Neural progenitor cell (in vitro differentiated cells): ENCODE data around the gene SLC15A1. TPM values are rescaled to one million over a fixed set of nuclear protein-coding genes. Genes with fewer than 3 reads are reported as not detected.

Source experiments
- DNase-seq: peaks from one replicate; pipeline ENCODE4 v3.0.0-alpha.2; 2016; ENCODE audit warnings: low spot score
- H2AFZ ChIP-seq: fragments of 200-600 bp; sonication (generic); replicated peaks from 2 replicates; pipeline ENCODE4 v1.6.1; 2016; ENCODE audit warnings: antibody characterized with exemption
- H3F3A ChIP-seq: fragments of 200-600 bp; sonication (generic); 2 replicates; pipeline ENCODE4 v1.6.1; 2016; ENCODE audit warnings: antibody characterized with exemption, low read depth
- H3K27ac ChIP-seq: fragments of 200-600 bp; sonication (generic); 2 replicates; pipeline ENCODE4 v1.5.1; 2016; ENCODE audit warnings: mild to moderate bottlenecking
- H3K27me3 ChIP-seq: fragments of 200-600 bp; sonication (generic); 2 replicates; pipeline ENCODE4 v1.6.1; 2016; ENCODE audit warnings: mild to moderate bottlenecking, moderate library complexity
- H3K36me3 ChIP-seq: fragments of 200-600 bp; sonication (generic); 2 replicates; pipeline ENCODE4 v1.5.1; 2016
- H3K4me1 ChIP-seq: fragments of 200-600 bp; sonication (generic); 2 replicates; pipeline ENCODE4 v1.6.1; 2016; ENCODE audit warnings: mixed run types
- H3K4me2 ChIP-seq: fragments of 200-600 bp; sonication (generic); 2 replicates; pipeline ENCODE4 v1.6.1; 2016
- H3K4me3 ChIP-seq: fragments of 200-600 bp; sonication (generic); 2 replicates; pipeline ENCODE4 v1.5.1; 2016
- H3K79me2 ChIP-seq: fragments of 200-600 bp; sonication (generic); 2 replicates; pipeline ENCODE4 v1.6.1; 2016; ENCODE audit warnings: low read depth
- H3K9ac ChIP-seq: fragments of 200-600 bp; sonication (generic); 2 replicates; pipeline ENCODE4 v1.6.1; 2016
- H3K9me3 ChIP-seq: fragments of 200-600 bp; sonication (generic); 2 replicates; pipeline ENCODE4 v1.5.1; 2016; ENCODE audit warnings: low read depth
- H4K20me1 ChIP-seq: fragments of 200-600 bp; sonication (generic); 2 replicates; pipeline ENCODE4 v1.6.1; 2016; ENCODE audit warnings: low read depth
- H3K27ac Mint-ChIP-seq: 3 replicates; pipeline ENCODE4 v1.8.0; 2021; ENCODE audit warnings: mixed read lengths
- H3K27me3 Mint-ChIP-seq: 2 replicates; pipeline ENCODE4 v1.8.0; 2022; ENCODE audit warnings: low read depth, mild to moderate bottlenecking, inconsistent platforms, moderate library complexity, mixed read lengths; ENCODE audit not compliant: insufficient read depth
- H3K36me3 Mint-ChIP-seq: 3 replicates; pipeline ENCODE4 v1.8.0; 2021; ENCODE audit warnings: mixed read lengths
- H3K4me1 Mint-ChIP-seq: 3 replicates; pipeline ENCODE4 v1.8.0; 2021; ENCODE audit warnings: mixed read lengths
- H3K4me3 Mint-ChIP-seq: 3 replicates; pipeline ENCODE4 v1.8.0; 2021; ENCODE audit warnings: mild to moderate bottlenecking, moderate library complexity, mixed read lengths
- H3K9me3 Mint-ChIP-seq: 3 replicates; pipeline ENCODE4 v1.8.0; 2020; ENCODE audit warnings: mixed read lengths
- CTCF ChIP-seq: fragments of 200-600 bp; sonication (generic); IDR thresholded peaks from 2 replicates; pipeline ENCODE4 v1.5.1; 2017; ENCODE audit warnings: antibody characterized with exemption, mild to moderate bottlenecking
- EZH2 ChIP-seq: fragments of 200-600 bp; sonication (generic); IDR thresholded peaks from 2 replicates; pipeline ENCODE4 v1.6.1; 2017; ENCODE audit warnings: antibody characterized with exemption, mild to moderate bottlenecking, moderate library complexity
- EZH2phosphoT487 ChIP-seq: fragments of 200-600 bp; sonication (generic); IDR thresholded peaks from 2 replicates; pipeline ENCODE4 v1.6.1; 2017; ENCODE audit warnings: antibody characterized with exemption
- total RNA-seq: library from RNA; depleted of rRNA; stranded (reverse); fragments of >200 nt; gene quantifications from 2 replicates; pipeline ENCODE4 v1.2.3, GENCODE V29; 2015; ENCODE audit warnings: low replicate concordance

Gene SLC15A1, protein sequence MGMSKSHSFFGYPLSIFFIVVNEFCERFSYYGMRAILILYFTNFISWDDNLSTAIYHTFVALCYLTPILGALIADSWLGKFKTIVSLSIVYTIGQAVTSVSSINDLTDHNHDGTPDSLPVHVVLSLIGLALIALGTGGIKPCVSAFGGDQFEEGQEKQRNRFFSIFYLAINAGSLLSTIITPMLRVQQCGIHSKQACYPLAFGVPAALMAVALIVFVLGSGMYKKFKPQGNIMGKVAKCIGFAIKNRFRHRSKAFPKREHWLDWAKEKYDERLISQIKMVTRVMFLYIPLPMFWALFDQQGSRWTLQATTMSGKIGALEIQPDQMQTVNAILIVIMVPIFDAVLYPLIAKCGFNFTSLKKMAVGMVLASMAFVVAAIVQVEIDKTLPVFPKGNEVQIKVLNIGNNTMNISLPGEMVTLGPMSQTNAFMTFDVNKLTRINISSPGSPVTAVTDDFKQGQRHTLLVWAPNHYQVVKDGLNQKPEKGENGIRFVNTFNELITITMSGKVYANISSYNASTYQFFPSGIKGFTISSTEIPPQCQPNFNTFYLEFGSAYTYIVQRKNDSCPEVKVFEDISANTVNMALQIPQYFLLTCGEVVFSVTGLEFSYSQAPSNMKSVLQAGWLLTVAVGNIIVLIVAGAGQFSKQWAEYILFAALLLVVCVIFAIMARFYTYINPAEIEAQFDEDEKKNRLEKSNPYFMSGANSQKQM
- total RNA-seq: not detected in 2 replicates

DNA sequence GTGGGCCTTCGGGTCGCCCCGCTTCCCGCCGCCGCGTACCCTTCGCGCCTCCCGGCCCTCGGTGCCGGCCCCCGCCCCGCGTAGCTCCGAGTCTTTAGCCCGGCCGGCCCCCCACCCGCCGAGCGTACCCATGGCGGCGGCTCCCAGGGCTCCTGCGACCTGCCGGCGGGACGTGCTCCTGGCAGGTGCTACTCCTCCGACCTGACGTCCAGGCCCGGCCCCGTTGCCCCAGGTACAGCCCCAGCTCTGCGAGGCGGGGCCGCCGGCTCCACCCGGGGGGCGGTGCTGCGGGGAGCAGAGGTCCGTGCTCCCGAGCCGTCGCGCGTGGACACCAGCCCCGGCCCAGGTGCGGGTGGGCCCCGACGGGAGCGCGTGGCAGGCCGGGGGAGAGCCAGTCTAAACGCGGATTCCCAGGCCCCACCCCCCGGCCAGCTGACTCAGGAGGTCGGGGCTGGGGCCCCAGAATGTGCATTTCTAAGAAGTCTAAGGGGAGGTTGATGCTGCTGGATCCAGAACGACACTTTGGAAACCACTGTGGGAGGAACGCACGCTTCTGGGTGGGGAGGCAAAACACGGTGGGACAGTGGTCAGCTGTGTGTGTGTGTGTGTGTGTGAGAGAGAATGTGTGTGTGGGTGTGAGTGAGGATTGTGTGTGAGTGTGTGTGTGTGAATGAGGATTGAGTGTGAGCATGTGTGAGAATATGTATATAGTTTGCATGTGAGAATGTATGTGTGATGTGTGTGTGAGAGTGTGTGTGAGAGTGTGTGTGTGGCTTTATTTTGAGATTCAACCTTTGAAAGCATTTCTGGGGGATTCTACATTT lies at the start of gene SLC15A1:
Gene SLC15A1 (minus strand): TSS at position 206 of the 824 bp plus-strand sequence. CDS start 74 bp downstream, at position 132.
- peaks cover 13% of the 10 kb centered on the region for H3K4me1 ChIP-seq
- H4K20me1 ChIP-seq: no peaks in the 10 kb centered on the region
- H3K36me3 Mint-ChIP-seq: peaks cover 4% of the 10 kb centered on the region
- no peak within 1 kb of the TSS for H3K9ac ChIP-seq
- peaks cover 10% of the 10 kb centered on the region for H3K4me1 Mint-ChIP-seq
- H3K27ac ChIP-seq: no peak within 1 kb of the TSS
- H3K27me3 ChIP-seq: peaks cover 51% of the 10 kb centered on the region
- H3K4me3 Mint-ChIP-seq: peak within 1 kb of the TSS; percentile 79
- peaks cover 25% of the 10 kb centered on the region for H3K9me3 Mint-ChIP-seq
- peak within 1 kb of the TSS; percentile 95 for H3K4me2 ChIP-seq
- H3K36me3 ChIP-seq: no peaks in the 10 kb centered on the region
- H3K9me3 ChIP-seq: no peaks in the 10 kb centered on the region
- peak within 1 kb of the TSS; percentile 57 for H3K4me3 ChIP-seq
- H2AFZ ChIP-seq: peak within 1 kb of the TSS; percentile 89
- H3K79me2 ChIP-seq: no peaks in the 10 kb centered on the region
- TF ChIP-seq CTCF (no peak), EZH2 (peak; percentile 89), EZH2phosphoT487 (peak; percentile 83)
- peak; percentile 25 for DNase-seq
- H3K27me3 Mint-ChIP-seq: peaks cover 34% of the 10 kb centered on the region
- H3F3A ChIP-seq: peaks cover 12% of the 10 kb centered on the region
- peak within 1 kb of the TSS; percentile 23 for H3K27ac Mint-ChIP-seq

DNA sequence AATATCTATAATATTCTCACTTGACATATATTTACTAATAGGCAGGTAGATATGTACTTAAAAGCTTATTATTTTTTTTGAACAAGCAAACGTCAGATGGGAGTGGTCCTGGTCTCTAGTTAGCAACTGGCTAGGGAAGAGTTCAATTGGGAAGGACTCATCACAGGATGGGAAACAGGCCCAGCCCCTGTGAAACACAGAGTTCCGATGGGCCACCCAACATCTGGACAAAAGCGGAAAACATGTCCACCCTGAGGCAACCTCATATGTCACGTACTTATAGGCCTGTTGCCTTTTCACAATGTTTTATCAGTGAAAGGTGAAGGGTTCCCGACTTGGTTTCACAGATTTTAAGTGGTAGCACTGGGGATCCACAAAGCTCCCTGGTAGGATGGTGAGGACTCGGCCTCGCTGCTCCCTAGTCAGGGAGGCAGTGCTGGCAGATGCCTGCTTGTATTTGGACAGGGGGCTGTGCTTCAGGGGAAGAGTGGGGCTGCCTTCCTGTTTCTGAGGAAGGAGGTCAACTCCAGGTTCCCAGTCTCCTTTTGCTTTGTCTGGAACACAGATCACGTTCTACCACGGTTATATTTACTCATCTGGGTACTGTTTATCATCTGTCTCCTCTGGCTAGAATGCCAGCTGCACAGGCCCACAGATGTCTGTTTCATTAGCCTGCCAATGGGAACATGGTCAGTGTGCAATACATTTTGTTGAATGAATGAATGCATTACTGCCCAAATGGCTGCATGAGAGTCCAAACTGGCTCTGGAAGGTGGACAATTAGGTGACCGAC lies 49.4 kb upstream of the SLC15A1 start:
- Mint-ChIP-seq H3K4me1 (peaks cover 12% of the 10 kb centered on the region), H3K27me3 (no peaks in the 10 kb centered on the region), H3K4me3 (no peak overlapping the region), H3K27ac (no peak overlapping the region), H3K9me3 (no peaks in the 10 kb centered on the region), H3K36me3 (no peaks in the 10 kb centered on the region)
- no peaks in the 10 kb centered on the region for H3K79me2 ChIP-seq
- H3K9ac ChIP-seq: no peak overlapping the region
- H3K4me1 ChIP-seq: no peaks in the 10 kb centered on the region
- H3K4me2 ChIP-seq: no peak overlapping the region
- no peaks in the 10 kb centered on the region for H3K9me3 ChIP-seq
- H3K4me3 ChIP-seq: no peak overlapping the region
- H3K36me3 ChIP-seq: no peaks in the 10 kb centered on the region
- no peak overlapping the region for H3K27ac ChIP-seq
- no peaks in the 10 kb centered on the region for H3K27me3 ChIP-seq
- TF ChIP-seq EZH2phosphoT487: no peak
- no peak for TF ChIP-seq CTCF
- TF ChIP-seq EZH2: no peak
- no peaks in the 10 kb centered on the region for H4K20me1 ChIP-seq
- H2AFZ ChIP-seq: no peak overlapping the region
- no peaks in the 10 kb centered on the region for H3F3A ChIP-seq
- DNase-seq: no peak

- Histone ChIP-seq H3K4me1 (no peaks in the 10 kb centered on the region), H3F3A (no peaks in the 10 kb centered on the region), H3K4me3 (no peak overlapping the region), H3K9me3 (no peaks in the 10 kb centered on the region), H2AFZ (no peak overlapping the region), H3K27me3 (no peaks in the 10 kb centered on the region), H3K9ac (no peak overlapping the region), H3K79me2 (no peaks in the 10 kb centered on the region), H3K36me3 (no peaks in the 10 kb centered on the region), H3K27ac (no peak overlapping the region), H3K4me2 (no peak overlapping the region), H4K20me1 (no peaks in the 10 kb centered on the region)
- peaks cover 12% of the 10 kb centered on the region for H3K4me1 Mint-ChIP-seq
- H3K27me3 Mint-ChIP-seq: no peaks in the 10 kb centered on the region
- DNase-seq: no peak
- H3K36me3 Mint-ChIP-seq: no peaks in the 10 kb centered on the region
- TF ChIP-seq CTCF: no peak
- TF ChIP-seq EZH2: no peak
- TF ChIP-seq EZH2phosphoT487: no peak
- H3K9me3 Mint-ChIP-seq: no peaks in the 10 kb centered on the region
- H3K4me3 Mint-ChIP-seq: no peak overlapping the region
- H3K27ac Mint-ChIP-seq: no peak overlapping the region
Measured at GRCh38 chr13:98800078-98800477, 47.6 kb upstream of the SLC15A1 start.
